NCI-H187 treated with DMSO at 0.1 percent for 48 hours (cell line): Measurements from ENCODE around the gene TRIM27.
"Not testable (repeated sequence)": the region's sequence is repeated elsewhere in the genome, so short reads cannot be mapped to it uniquely, and the experiment has no call there.

Experiments
- DNase-seq: peaks from one replicate; lab custom pipeline; 2025; lab: John Stamatoyannopoulos, UW

The TRIM27 gene

GRCh38 chr6:28943223-28943556 is 19.4 kb upstream of the TRIM27 start:
- DNase-seq = no peak

- no peak for DNase-seq
These were observed 18.1 kb upstream of the TRIM27 start for GRCh38 chr6:28941684-28942448.

GRCh38 chr6:28940858-28941683 is 17.3 kb upstream of the TRIM27 start:
- no peak for DNase-seq

- no peak for DNase-seq
These were observed 16.6 kb upstream of the TRIM27 start for GRCh38 chr6:28940294-28940857.

- no peak for DNase-seq
These were observed 9.3 kb upstream of the TRIM27 start for GRCh38 chr6:28933069-28933468.

- no peak for DNase-seq
These were observed 6.3 kb upstream of the TRIM27 start for GRCh38 chr6:28929887-28930620.

GRCh38 chr6:28929339-28929738 is 5.6 kb upstream of the TRIM27 start:
- DNase-seq = not testable (repeated sequence)

- no peak for DNase-seq
These were observed 4.1 kb upstream of the TRIM27 start for GRCh38 chr6:28927846-28928245.

- DNase-seq = no peak
These were observed 916 bp downstream of the TRIM27 start for GRCh38 chr6:28922821-28923317.

- no peak for DNase-seq
These were observed 1.6 kb downstream of the TRIM27 start for GRCh38 chr6:28922004-28922820.

GRCh38 chr6:28920281-28920680 is 3.5 kb downstream of the TRIM27 start:
- DNase-seq = no peak

GRCh38 chr6:28914941-28915340 is 8.8 kb downstream of the TRIM27 start:
- DNase-seq = no peak

GRCh38 chr6:28910901-28911690 is 12.7 kb downstream of the TRIM27 start:
- DNase-seq = no peak

GRCh38 chr6:28907394-28907793 is 16.4 kb downstream of the TRIM27 start:
- DNase-seq = no peak

GRCh38 chr6:28906669-28907068 is 17.1 kb downstream of the TRIM27 start:
- DNase-seq = no peak

- no peak for DNase-seq
These were observed 20.1 kb downstream of the TRIM27 start for GRCh38 chr6:28903686-28904085.

- no peak for DNase-seq
These were observed 22.0 kb downstream of the TRIM27 start for GRCh38 chr6:28901831-28902230.

- no peak for DNase-seq
These were observed 23.1 kb downstream of the TRIM27 start for GRCh38 chr6:28900577-28901256.

- DNase-seq = no peak
These were observed 25.1 kb downstream of the TRIM27 start for GRCh38 chr6:28898710-28898965.

- no peak for DNase-seq
These were observed 26.4 kb downstream of the TRIM27 start for GRCh38 chr6:28897369-28897745.
